Thyroid gland (tissue), 4 donors: Measurements from ENCODE around the gene CDHR1.

Experiments
- CTCF ChIP-seq, 6 experiments: fragments of 200-600 bp in 3 of 6; fragments of 450-650 bp in 3 of 6; sonication (generic) in 3 of 6; IDR thresholded peaks; one replicate each; pipeline ENCODE4 v1.5.1; 2016 to 2019; ENCODE audit warnings: antibody characterized with exemption in 6 of 6, mild to moderate bottlenecking in 2 of 6, inconsistent platforms in 1 of 6, moderate library complexity in 1 of 6
- POLR2A ChIP-seq, 2 donors: fragments of 450-650 bp; IDR thresholded peaks; one replicate each; pipeline ENCODE4 v1.6.1; 2017; ENCODE audit warnings: antibody characterized with exemption in 2 of 2, mild to moderate bottlenecking in 2 of 2, moderate library complexity in 1 of 2

GRCh38 chr10:84158550-84158949 is 35.8 kb upstream of the CDHR1 start:
- TF ChIP-seq CTCF (IDR thresholded peaks at IDR 0.05) = no peak
- TF ChIP-seq POLR2A (IDR thresholded peaks at IDR 0.05) = no peak
